ENCODE measurements around the gene CDIP1. TPM values are rescaled to one million over a fixed set of nuclear protein-coding genes. Genes with fewer than 3 reads are reported as not detected.

The CDIP1 gene
- total RNA-seq, 1 experiment from 2014 or later: 20.9 TPM

Other genes with a start within 250 kb of the CDIP1 start
- gene GLIS2, start 222.7 kb downstream of the CDIP1 start, total RNA-seq (2014; rRNA removed; shearing (Covaris generic)): 0.22 and 1.1 TPM in 2 replicates
- gene PAM16, start 187.5 kb downstream of the CDIP1 start, total RNA-seq (2014; rRNA removed; shearing (Covaris generic)): 38.6 and 61.5 TPM in 2 replicates
- gene VASN, start 166.9 kb downstream of the CDIP1 start, total RNA-seq (2014; rRNA removed; shearing (Covaris generic)): 69.9 and 115 TPM in 2 replicates
- gene CORO7, start 122.2 kb downstream of the CDIP1 start, total RNA-seq (2014; rRNA removed; shearing (Covaris generic)): 8.7 and 13.1 TPM in 2 replicates
- gene DNAJA3, start 112.9 kb downstream of the CDIP1 start, total RNA-seq (2014; rRNA removed; shearing (Covaris generic)): 68.2 and 69.0 TPM in 2 replicates
- 118 and 126 TPM in 2 replicates for gene NMRAL1, start 64.1 kb downstream of the CDIP1 start, total RNA-seq (2014; rRNA removed; shearing (Covaris generic))
- 54.5 and 86.1 TPM in 2 replicates for gene HMOX2, start 62.4 kb downstream of the CDIP1 start, total RNA-seq (2014; rRNA removed; shearing (Covaris generic))
- not detected in 2 replicates for gene C16orf96, start 17.6 kb upstream of the CDIP1 start, total RNA-seq (2014; rRNA removed; shearing (Covaris generic))
- gene UBALD1, start 76.1 kb upstream of the CDIP1 start, total RNA-seq (2014; rRNA removed; shearing (Covaris generic)): 4.5 and 8.4 TPM in 2 replicates
- gene MGRN1, start 86.1 kb upstream of the CDIP1 start, total RNA-seq (2014; rRNA removed; shearing (Covaris generic)): 30.9 and 46.2 TPM in 2 replicates
- gene NUDT16L1, start 154.8 kb upstream of the CDIP1 start, total RNA-seq (2014; rRNA removed; shearing (Covaris generic)): 21.1 and 25.7 TPM in 2 replicates
- 9.3 and 15.8 TPM in 2 replicates for gene ANKS3, start 195.5 kb upstream of the CDIP1 start, total RNA-seq (2014; rRNA removed; shearing (Covaris generic))
- 0.81 and 1.4 TPM in 2 replicates for gene DNAAF8, start 195.8 kb upstream of the CDIP1 start, total RNA-seq (2014; rRNA removed; shearing (Covaris generic))
- gene ZNF500, start 228.4 kb upstream of the CDIP1 start, total RNA-seq (2014; rRNA removed; shearing (Covaris generic)): 7.1 and 13.3 TPM in 2 replicates
- not detected in 2 replicates for gene SEPTIN12, start 249.6 kb upstream of the CDIP1 start, total RNA-seq (2014; rRNA removed; shearing (Covaris generic))

All from M059J (cell line).